HG03354 (cell line): ENCODE results near the gene PHACTR2.

Experiments used
- ATAC-seq: cut with Tn5 transposase; IDR thresholded peaks from one replicate; pipeline ENCODE4 v1.9.1; 2021; ENCODE audit warnings: mild to moderate bottlenecking; ENCODE audit not compliant: unreplicated experiment, poor library complexity, severe bottlenecking

The PHACTR2 gene

GRCh38 chr6:143877584-143878271 is 200.0 kb downstream of the PHACTR2 start:
- no peak for ATAC-seq

GRCh38 chr6:143878272-143878760 is 200.6 kb downstream of the PHACTR2 start:
- ATAC-seq: no peak

- ATAC-seq: no peak
These were observed 202.6 kb downstream of the PHACTR2 start for GRCh38 chr6:143880412-143880811.
